ENCODE measurements around the gene MAIP1.

Gene MAIP1

GRCh38 chr2:199914372-199914958, 40.9 kb upstream of the MAIP1 start:
- peaks cover 24 to 49% (median 45%) of the 10 kb centered on the region in 11 experiments for H3K9me3 ChIP-seq (replicated peaks in 1 of 11)
- H4K20me1 ChIP-seq: peaks cover 0 to 62% (median 26%) of the 10 kb centered on the region in 11 experiments; a peak in 17 of 22 replicates
- TF ChIP-seq Cebpa-rat (IDR thresholded peaks at IDR 0.05): no peak
- peak overlapping the region in 1 of 10 experiments; percentile 1; a peak in 1 of 20 replicates for H3K4me3 ChIP-seq
- H3K9ac ChIP-seq: no peak overlapping the region
- H3K27me3 ChIP-seq: no peaks in the 10 kb centered on the region
- H3K36me3 ChIP-seq: peaks cover 40 to 60% (median 59%) of the 10 kb centered on the region in 11 experiments
- no peak overlapping the region for H3K27ac ChIP-seq
- peaks cover 17 to 29% (median 26%) of the 10 kb centered on the region in 10 experiments for H3K4me1 ChIP-seq
- peak overlapping the region; percentile 8 to 54 (median 33); a peak in 16 of 22 replicates for H3K4me2 ChIP-seq

GRCh38 chr2:199916980-199917379, 38.4 kb upstream of the MAIP1 start:
- Histone ChIP-seq H3K9ac (no peak overlapping the region), H3K4me1 (peaks cover 8 to 19% (median 18%) of the 10 kb centered on the region in 10 experiments), H4K20me1 (peaks cover 0 to 79% (median 39%) of the 10 kb centered on the region in 11 experiments; a peak in 19 of 22 replicates), H3K4me2 (no peak overlapping the region), H3K9me3 (replicated peaks in 1 of 11) (peaks cover 24 to 51% (median 45%) of the 10 kb centered on the region in 11 experiments), H3K36me3 (peaks cover 45 to 77% (median 72%) of the 10 kb centered on the region in 11 experiments), H3K27me3 (no peaks in the 10 kb centered on the region), H3K4me3 (peak overlapping the region in 6 of 10 experiments; percentile 16 to 46 (median 26); a peak in 7 of 20 replicates), H3K27ac (no peak overlapping the region)
- TF ChIP-seq Cebpa-rat (IDR thresholded peaks at IDR 0.05): no peak

DNA sequence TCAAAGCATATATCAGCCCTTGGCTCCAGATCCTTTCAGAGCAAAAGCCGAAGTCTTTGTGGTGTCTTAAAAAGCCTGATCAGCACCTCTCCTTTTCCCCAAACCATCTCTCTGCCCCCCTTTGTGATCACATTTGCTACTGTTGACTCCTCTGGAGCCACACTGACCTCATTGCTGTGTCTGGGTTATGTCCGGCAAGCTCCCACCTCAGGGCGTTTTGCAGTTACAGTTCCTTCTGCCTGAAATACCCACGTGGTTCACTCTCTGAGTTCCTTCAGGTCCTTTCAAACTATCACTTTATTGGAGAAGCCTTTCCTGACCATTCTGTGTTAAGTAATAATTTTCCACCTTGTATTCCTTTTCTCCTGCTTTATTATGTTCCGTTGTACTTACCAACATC, 32.5 kb upstream of the MAIP1 start:
- no peak overlapping the region for H3K27ac ChIP-seq
- no peak for TF ChIP-seq Cebpa-rat (IDR thresholded peaks at IDR 0.05)
- peaks cover 32 to 83% (median 62%) of the 10 kb centered on the region in 11 experiments for H3K36me3 ChIP-seq

GRCh38 chr2:199923924-199924323, 31.5 kb upstream of the MAIP1 start:
- H3K27ac ChIP-seq: no peak overlapping the region
- H3K27me3 ChIP-seq: no peaks in the 10 kb centered on the region
- peaks cover 18 to 67% (median 44%) of the 10 kb centered on the region in 11 experiments; a peak in 20 of 22 replicates for H4K20me1 ChIP-seq
- peaks cover 0 to 7% (median 0%) of the 10 kb centered on the region in 10 experiments; a peak in 1 of 20 replicates for H3K4me1 ChIP-seq
- no peak overlapping the region for H3K4me2 ChIP-seq
- no peak for TF ChIP-seq Cebpa-rat (IDR thresholded peaks at IDR 0.05)
- peaks cover 21 to 83% (median 54%) of the 10 kb centered on the region in 11 experiments for H3K36me3 ChIP-seq
- no peak overlapping the region for H3K4me3 ChIP-seq
- H3K9me3 ChIP-seq (replicated peaks in 1 of 11): peaks cover 0 to 6% (median 0%) of the 10 kb centered on the region in 11 experiments; a peak in 5 of 22 replicates
- H3K9ac ChIP-seq: no peak overlapping the region

More for the DNA sequence above, 32.5 kb upstream of the MAIP1 start:
- Histone ChIP-seq H3K9ac (no peak overlapping the region), H3K4me1 (peaks cover 0 to 7% (median 0%) of the 10 kb centered on the region in 10 experiments; a peak in 1 of 20 replicates), H3K27me3 (no peaks in the 10 kb centered on the region), H3K9me3 (replicated peaks in 1 of 11) (peaks cover 1 to 17% (median 9%) of the 10 kb centered on the region in 11 experiments; a peak in 21 of 22 replicates), H4K20me1 (peaks cover 18 to 78% (median 44%) of the 10 kb centered on the region in 11 experiments; a peak in 20 of 22 replicates), H3K4me2 (peak overlapping the region in 1 of 11 experiments; percentile 11; a peak in 1 of 22 replicates), H3K4me3 (no peak overlapping the region)

GRCh38 chr2:199926806-199927205, 28.6 kb upstream of the MAIP1 start:
- peaks cover 31 to 96% (median 65%) of the 10 kb centered on the region in 11 experiments for H3K36me3 ChIP-seq
- peaks cover 0 to 7% (median 0%) of the 10 kb centered on the region in 10 experiments; a peak in 1 of 20 replicates for H3K4me1 ChIP-seq
- H3K27ac ChIP-seq: no peak overlapping the region
- no peaks in the 10 kb centered on the region for H3K27me3 ChIP-seq
- peaks cover 12 to 57% (median 42%) of the 10 kb centered on the region in 11 experiments; a peak in 20 of 22 replicates for H4K20me1 ChIP-seq
- H3K4me3 ChIP-seq: no peak overlapping the region
- H3K9me3 ChIP-seq (replicated peaks in 1 of 11): no peaks in the 10 kb centered on the region
- H3K9ac ChIP-seq: no peak overlapping the region
- TF ChIP-seq Cebpa-rat (IDR thresholded peaks at IDR 0.05): no peak
- H3K4me2 ChIP-seq: no peak overlapping the region

DNA sequence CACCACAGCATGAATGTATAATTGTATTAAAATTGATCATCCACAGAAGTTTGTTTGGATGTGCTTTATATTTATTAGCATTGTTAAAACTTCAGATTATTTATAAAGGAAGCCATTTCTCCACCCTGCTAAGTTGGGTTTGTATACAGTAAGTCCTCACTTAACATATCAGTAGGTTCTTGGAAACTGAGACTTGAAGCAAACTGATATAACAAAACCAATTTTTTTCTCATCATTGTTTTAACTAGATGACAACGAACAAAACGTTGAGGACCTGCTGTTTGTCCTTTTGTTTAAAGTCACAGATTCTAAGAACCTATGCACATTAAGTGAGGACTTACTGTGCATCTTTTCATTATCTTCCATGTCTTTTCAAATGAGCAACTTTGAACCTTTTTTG, 27.2 kb upstream of the MAIP1 start:
- Histone ChIP-seq H4K20me1 (peaks cover 8 to 46% (median 30%) of the 10 kb centered on the region in 11 experiments; a peak in 17 of 22 replicates), H3K9ac (no peak overlapping the region), H3K4me2 (no peak overlapping the region), H3K27me3 (no peaks in the 10 kb centered on the region), H3K4me1 (0 out of 20 replicates have a peak, but pooled peaks cover 0 to 3% (median 0%) of the 10 kb centered on the region in 10 experiments), H3K4me3 (no peak overlapping the region), H3K36me3 (peaks cover 45 to 96% (median 69%) of the 10 kb centered on the region in 11 experiments), H3K27ac (no peak overlapping the region), H3K9me3 (replicated peaks in 1 of 11) (no peaks in the 10 kb centered on the region)
- no peak for TF ChIP-seq Cebpa-rat (IDR thresholded peaks at IDR 0.05)

GRCh38 chr2:199928626-199929025, 26.8 kb upstream of the MAIP1 start:
- Histone ChIP-seq H3K36me3 (peaks cover 49 to 98% (median 71%) of the 10 kb centered on the region in 11 experiments), H3K27me3 (no peaks in the 10 kb centered on the region), H3K9ac (no peak overlapping the region), H4K20me1 (peaks cover 8 to 46% (median 27%) of the 10 kb centered on the region in 11 experiments; a peak in 17 of 22 replicates), H3K4me3 (no peak overlapping the region), H3K9me3 (replicated peaks in 1 of 11) (no peaks in the 10 kb centered on the region), H3K4me2 (no peak overlapping the region), H3K27ac (no peak overlapping the region), H3K4me1 (peaks cover 0 to 3% (median 0%) of the 10 kb centered on the region in 10 experiments; a peak in 2 of 20 replicates)
- no peak for TF ChIP-seq Cebpa-rat (IDR thresholded peaks at IDR 0.05)

- no peak overlapping the region for H3K4me2 ChIP-seq
- peaks cover 50 to 98% (median 68%) of the 10 kb centered on the region in 11 experiments for H3K36me3 ChIP-seq
- no peak for TF ChIP-seq Cebpa-rat (IDR thresholded peaks at IDR 0.05)
- no peaks in the 10 kb centered on the region for H3K27me3 ChIP-seq
- no peak overlapping the region for H3K4me3 ChIP-seq
- no peak overlapping the region for H3K9ac ChIP-seq
- H4K20me1 ChIP-seq: peaks cover 3 to 41% (median 20%) of the 10 kb centered on the region in 11 experiments; a peak in 17 of 22 replicates
- H3K4me1 ChIP-seq: peaks cover 0 to 5% (median 0%) of the 10 kb centered on the region in 10 experiments; a peak in 2 of 20 replicates
- no peaks in the 10 kb centered on the region for H3K9me3 ChIP-seq (replicated peaks in 1 of 11)
- H3K27ac ChIP-seq: no peak overlapping the region
These were observed 26.1 kb upstream of the MAIP1 start for GRCh38 chr2:199929262-199929661.

GRCh38 chr2:199932312-199932855, 23.0 kb upstream of the MAIP1 start:
- no peak for TF ChIP-seq Cebpa-rat (IDR thresholded peaks at IDR 0.05)
- no peaks in the 10 kb centered on the region for H3K27me3 ChIP-seq
- H3K9me3 ChIP-seq (replicated peaks in 1 of 11): no peaks in the 10 kb centered on the region
- no peak overlapping the region for H3K9ac ChIP-seq
- no peak overlapping the region for H3K4me3 ChIP-seq
- peaks cover 0 to 22% (median 7%) of the 10 kb centered on the region in 11 experiments; a peak in 9 of 22 replicates for H4K20me1 ChIP-seq
- H3K27ac ChIP-seq: no peak overlapping the region
- H3K4me2 ChIP-seq: no peak overlapping the region
- H3K4me1 ChIP-seq: peaks cover 0 to 5% (median 0%) of the 10 kb centered on the region in 10 experiments; a peak in 2 of 20 replicates
- peaks cover 54 to 96% (median 67%) of the 10 kb centered on the region in 11 experiments for H3K36me3 ChIP-seq

All from BLaER1 treated with 17β-estradiol and CSF1 and Interleukin-3, amounts not matched to agents 10 nM and 100 nM (cell line).